HepG2 (cell line): Measurements from ENCODE around the gene OIT3. TPM values are rescaled to one million over a fixed set of nuclear protein-coding genes. Genes with fewer than 3 reads are reported as not detected.

Experiments
- CENPX ChIP-seq: sonication (generic); formaldehyde crosslinking; IDR thresholded peaks from 2 replicates; pipeline ENCODE4 v1.9.0; 2021; ENCODE audit warnings: mild to moderate bottlenecking, missing genetic modification reagents, moderate library complexity
- DR1 ChIP-seq: sonication (generic); formaldehyde crosslinking; IDR thresholded peaks from 2 replicates; pipeline ENCODE4 v1.8.0; 2021; ENCODE audit warnings: mild to moderate bottlenecking, missing genetic modification reagents, inconsistent platforms
- ETV5 ChIP-seq: IDR thresholded peaks from 2 replicates; pipeline ENCODE4 v1.6.1; 2018; ENCODE audit warnings: missing biosample characterization, missing genetic modification reagents, inconsistent platforms, borderline replicate concordance
- HOXA7 ChIP-seq: sonication (generic); formaldehyde crosslinking; IDR thresholded peaks from 2 replicates; pipeline ENCODE4 v1.8.1; 2022; ENCODE audit warnings: mild to moderate bottlenecking, missing genetic modification reagents, moderate library complexity
- HOXA9 ChIP-seq: sonication (generic); formaldehyde crosslinking; IDR thresholded peaks from 2 replicates; pipeline ENCODE4 v1.8.1; 2022; ENCODE audit warnings: missing genetic modification reagents, mild to moderate bottlenecking, moderate library complexity, borderline replicate concordance
- JDP2 ChIP-seq: sonication (generic); formaldehyde crosslinking; IDR thresholded peaks from 2 replicates; pipeline ENCODE4 v1.8.1; 2022; ENCODE audit warnings: missing genetic modification reagents, borderline replicate concordance
- JUNB ChIP-seq: sonication (generic); formaldehyde crosslinking; IDR thresholded peaks from 2 replicates; pipeline ENCODE4 v1.8.0; 2022; ENCODE audit warnings: missing genetic modification reagents, mild to moderate bottlenecking, borderline replicate concordance
- NFE2L1 ChIP-seq: sonication (generic); formaldehyde crosslinking; IDR thresholded peaks from 2 replicates; pipeline ENCODE4 v1.4.0; 2020; ENCODE audit warnings: missing genetic modification reagents, mild to moderate bottlenecking, borderline replicate concordance
- NR2C2 ChIP-seq: sonication (generic); formaldehyde crosslinking; IDR thresholded peaks from 2 replicates; pipeline ENCODE4 v1.4.0; 2020; ENCODE audit warnings: missing genetic modification reagents, mild to moderate bottlenecking, moderate library complexity, borderline replicate concordance
- SRSF1 ChIP-seq: fragments of 200-400 bp; formaldehyde crosslinking; optimal IDR thresholded peaks from 2 replicates; pipeline ENCODE3; 2017; ENCODE audit warnings: mild to moderate bottlenecking, low read depth, low read length, moderate library complexity
- TAF15 ChIP-seq: fragments of 200-400 bp; formaldehyde crosslinking; IDR thresholded peaks from one replicate; pipeline ENCODE4 v1.6.1; 2018; ENCODE audit warnings: mild to moderate bottlenecking, low read depth, low read length; ENCODE audit not compliant: poor library complexity, severe bottlenecking
- WIZ ChIP-seq: sonication (generic); formaldehyde crosslinking; IDR thresholded peaks from 2 replicates; pipeline ENCODE4 v1.5.1; 2020; ENCODE audit warnings: mild to moderate bottlenecking, missing genetic modification reagents
- ZBTB8A ChIP-seq: sonication (generic); formaldehyde crosslinking; IDR thresholded peaks from 2 replicates; pipeline ENCODE4 v1.4.0; 2020; ENCODE audit warnings: mild to moderate bottlenecking, low read depth, missing genetic modification reagents, borderline replicate concordance
- ZNF124 ChIP-seq: sonication (generic); formaldehyde crosslinking; IDR thresholded peaks from 2 replicates; pipeline ENCODE4 v1.4.0; 2020; ENCODE audit warnings: missing genetic modification reagents
- ZNF256 ChIP-seq: sonication (generic); formaldehyde crosslinking; conservative IDR thresholded peaks from 2 replicates; pipeline ENCODE4 v1.4.0; 2020; ENCODE audit warnings: missing genetic modification reagents
- ZNF274 ChIP-seq: sonication (generic); formaldehyde crosslinking; IDR thresholded peaks from 2 replicates; pipeline ENCODE4 v1.5.1; 2020; ENCODE audit warnings: mild to moderate bottlenecking, missing genetic modification reagents
- ZNF337 ChIP-seq: sonication (generic); formaldehyde crosslinking; IDR thresholded peaks from 2 replicates; pipeline ENCODE4 v1.5.1; 2020; ENCODE audit warnings: missing genetic modification reagents, low read depth, mild to moderate bottlenecking, borderline replicate concordance
- ZNF605 ChIP-seq: sonication (generic); formaldehyde crosslinking; IDR thresholded peaks from 2 replicates; pipeline ENCODE4 v1.8.0; 2022; ENCODE audit warnings: mild to moderate bottlenecking, missing genetic modification reagents
- ZNF652 ChIP-seq: IDR thresholded peaks from 2 replicates; pipeline ENCODE4 v1.6.1; 2016; ENCODE audit warnings: low read depth, borderline replicate concordance
- ZNF883 ChIP-seq: sonication (generic); formaldehyde crosslinking; IDR thresholded peaks from 2 replicates; pipeline ENCODE4 v1.5.1; 2020; ENCODE audit warnings: mild to moderate bottlenecking, missing genetic modification reagents; ENCODE audit errors: not compliant biosample characterization
- polyA plus RNA-seq, 8 experiments: library from polyadenylated mRNA; depleted of rRNA in 3 of 8; stranded (reverse) in 7 of 8; unstranded in 1 of 8; fragments of >200 nt; fragmentation: Illumina TruSeq in 4 of 8; extraction: Trizol in 4 of 8; gene quantifications; 2 replicates each; pipeline versions ENCODE4 v1.2.1 to v1.2.3, GENCODE V29; 2011 to 2016; ENCODE audit warnings: low read depth in 4 of 8, missing spikeins in 1 of 8, mixed read lengths in 1 of 8; ENCODE audit not compliant: insufficient read depth in 1 of 8
- total RNA-seq, 5 experiments: library from RNA; depleted of rRNA; stranded (reverse); fragments of >200 nt; fragmentation: Illumina TruSeq; extraction: Trizol; gene quantifications; 2 replicates each; pipeline ENCODE4 v1.2.3, GENCODE V29; 2016; ENCODE audit warnings: low read depth in 1 of 5
- TF ChIP-seq, protein P1 (sequence below), 2 experiments: sonication (generic) in 1 of 2; formaldehyde crosslinking in 1 of 2; IDR thresholded peaks; 2 replicates each; pipeline versions ENCODE4 v1.4.0 to v1.6.1; 2018 to 2020; ENCODE audit warnings: missing genetic modification reagents in 2 of 2, borderline replicate concordance in 1 of 2, low read depth in 1 of 2, mild to moderate bottlenecking in 1 of 2, missing biosample characterization in 1 of 2
- TF ChIP-seq, protein P2 (sequence below): IDR thresholded peaks from 2 replicates; pipeline ENCODE4 v1.6.1; 2012; ENCODE audit warnings: low read depth, low read length, improper control_type of control experiment

OIT3 gene
- total and polyA plus RNA-seq, 2 of the 13 experiments (the other 11 are each of a cell fraction or from before 2014, with no cell fraction given), result not detected

DNA sequence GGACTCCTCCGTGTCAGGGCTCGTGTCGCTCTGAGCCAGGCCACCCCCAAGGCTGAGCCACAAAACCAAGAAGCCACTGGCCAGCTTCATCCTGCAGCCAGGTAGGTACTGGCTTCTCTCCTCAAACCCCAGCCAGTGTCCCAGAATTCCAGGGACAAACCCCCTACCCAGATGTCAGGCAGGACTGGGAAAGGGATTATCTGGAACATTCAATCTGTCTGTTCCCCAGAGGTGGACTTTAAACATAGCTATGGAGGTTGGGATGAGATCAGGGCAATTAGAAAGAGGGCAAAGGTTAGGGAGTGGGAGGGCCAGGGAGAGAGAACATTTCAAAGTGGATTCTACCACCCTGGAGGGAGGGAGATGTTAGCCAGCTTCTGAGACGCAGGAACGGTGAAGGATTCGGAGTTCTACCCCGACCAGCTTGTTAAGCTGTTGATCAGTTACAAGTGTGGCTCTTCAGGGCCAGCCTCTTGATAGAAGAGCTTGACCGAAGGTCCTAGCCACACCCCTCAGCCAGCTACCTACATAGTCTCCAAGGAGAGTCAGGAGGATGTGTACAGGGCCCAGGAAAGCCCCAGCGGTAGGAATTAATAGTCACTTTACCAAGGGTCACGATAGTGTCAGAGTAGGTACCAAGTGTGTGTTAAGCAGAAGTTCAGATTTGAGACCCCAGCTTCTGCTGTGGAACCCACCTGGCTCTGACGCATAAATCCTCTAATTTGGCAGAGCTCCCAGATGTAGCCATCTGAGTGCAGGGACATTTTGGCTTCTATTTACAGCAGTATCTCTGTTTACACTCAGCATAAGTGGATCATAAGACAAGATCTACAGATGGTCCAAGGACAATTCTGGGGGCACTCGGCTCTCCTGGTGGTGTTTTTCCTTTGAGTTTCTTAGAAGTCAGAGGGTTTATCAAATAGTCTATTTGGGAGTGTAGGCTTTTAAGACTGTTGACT, 61.3 kb downstream of the OIT3 start, which contains the start of gene PLA2G12B (continued):
- TF ChIP-seq NR2C2, result peak; percentile 85
- TF ChIP-seq NFE2L1 (CRISPR knock-in tag), result no peak
- TF ChIP-seq CENPX, result no peak
- TF ChIP-seq ZNF256 (CRISPR knock-in tag), result no peak
- TF ChIP-seq HOXA7 (CRISPR knock-in tag), result no peak
- TF ChIP-seq ETV5 (CRISPR knock-in tag), result no peak
- TF ChIP-seq SRSF1, result no peak
- TF ChIP-seq TAF15, result no peak
- no peak for TF ChIP-seq ZNF337 (CRISPR knock-in tag)
- TF ChIP-seq JDP2 (CRISPR knock-in tag), result no peak
- no peak for TF ChIP-seq WIZ
- TF ChIP-seq, protein P1, sequence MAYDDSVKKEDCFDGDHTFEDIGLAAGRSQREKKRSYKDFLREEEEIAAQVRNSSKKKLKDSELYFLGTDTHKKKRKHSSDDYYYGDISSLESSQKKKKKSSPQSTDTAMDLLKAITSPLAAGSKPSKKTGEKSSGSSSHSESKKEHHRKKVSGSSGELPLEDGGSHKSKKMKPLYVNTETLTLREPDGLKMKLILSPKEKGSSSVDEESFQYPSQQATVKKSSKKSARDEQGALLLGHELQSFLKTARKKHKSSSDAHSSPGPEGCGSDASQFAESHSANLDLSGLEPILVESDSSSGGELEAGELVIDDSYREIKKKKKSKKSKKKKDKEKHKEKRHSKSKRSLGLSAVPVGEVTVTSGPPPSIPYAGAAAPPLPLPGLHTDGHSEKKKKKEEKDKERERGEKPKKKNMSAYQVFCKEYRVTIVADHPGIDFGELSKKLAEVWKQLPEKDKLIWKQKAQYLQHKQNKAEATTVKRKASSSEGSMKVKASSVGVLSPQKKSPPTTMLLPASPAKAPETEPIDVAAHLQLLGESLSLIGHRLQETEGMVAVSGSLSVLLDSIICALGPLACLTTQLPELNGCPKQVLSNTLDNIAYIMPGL (CRISPR knock-in tag; IDR thresholded peaks at IDR 0.05; ENCODE audit: borderline replicate concordance in 1 of 2, low read depth in 1 of 2), result no peak
- peak; percentile 35 for TF ChIP-seq ZNF605 (CRISPR knock-in tag)
- no peak for TF ChIP-seq ZNF883
- TF ChIP-seq ZNF124, result no peak
- 0 out of 2 replicates have a peak, but pooled peaks have one; percentile 19 for TF ChIP-seq DR1 (CRISPR knock-in tag)
- TF ChIP-seq, protein P2, sequence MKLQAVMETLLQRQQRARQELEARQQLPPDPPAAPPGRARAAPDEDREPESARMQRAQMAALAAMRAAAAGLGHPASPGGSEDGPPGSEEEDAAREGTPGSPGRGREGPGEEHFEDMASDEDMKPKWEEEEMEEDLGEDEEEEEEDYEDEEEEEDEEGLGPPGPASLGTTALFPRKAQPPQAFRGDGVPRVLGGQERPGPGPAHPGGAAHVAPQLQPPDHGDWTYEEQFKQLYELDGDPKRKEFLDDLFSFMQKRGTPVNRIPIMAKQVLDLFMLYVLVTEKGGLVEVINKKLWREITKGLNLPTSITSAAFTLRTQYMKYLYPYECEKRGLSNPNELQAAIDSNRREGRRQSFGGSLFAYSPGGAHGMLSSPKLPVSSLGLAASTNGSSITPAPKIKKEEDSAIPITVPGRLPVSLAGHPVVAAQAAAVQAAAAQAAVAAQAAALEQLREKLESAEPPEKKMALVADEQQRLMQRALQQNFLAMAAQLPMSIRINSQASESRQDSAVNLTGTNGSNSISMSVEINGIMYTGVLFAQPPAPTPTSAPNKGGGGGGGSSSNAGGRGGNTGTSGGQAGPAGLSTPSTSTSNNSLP, result no peak
- TF ChIP-seq HOXA9 (CRISPR knock-in tag), result no peak
- no peak for TF ChIP-seq ZBTB8A
- 0 out of 2 replicates have a peak, but pooled peaks have one; percentile 24 for TF ChIP-seq JUNB
- no peak for TF ChIP-seq ZNF652 (CRISPR knock-in tag)
- no peak for TF ChIP-seq ZNF274 (CRISPR knock-in tag)
